ENCODE data around the gene GAS2L1.

GAS2L1 gene

DNA sequence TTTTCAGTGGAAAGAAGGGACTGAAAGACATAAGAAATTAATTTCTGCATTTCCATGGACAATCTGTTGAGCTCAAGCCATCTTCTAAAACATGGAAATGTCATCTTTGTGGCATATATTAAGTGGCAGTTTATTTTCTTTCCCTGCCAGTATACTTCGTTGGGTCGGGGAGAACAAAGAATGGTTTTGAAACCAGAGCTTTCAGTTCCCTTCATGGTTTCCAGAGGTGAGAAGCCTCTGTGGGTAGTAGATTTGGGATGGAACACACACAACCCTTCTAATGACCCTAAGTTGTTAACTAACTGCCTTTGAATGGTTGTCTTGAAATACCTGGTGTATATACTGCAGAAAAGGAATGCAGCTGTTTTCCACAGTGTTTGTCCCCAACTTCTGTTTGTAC is 17.6 kb upstream of the GAS2L1 start:
- H3K79me2 ChIP-seq (ENCODE audit: insufficient read depth, low read length), result peaks cover 87% of the 10 kb centered on the region
- H2AFZ ChIP-seq (ENCODE audit: low read depth, low read length), result no peak overlapping the region
- TF ChIP-seq, protein P1, sequence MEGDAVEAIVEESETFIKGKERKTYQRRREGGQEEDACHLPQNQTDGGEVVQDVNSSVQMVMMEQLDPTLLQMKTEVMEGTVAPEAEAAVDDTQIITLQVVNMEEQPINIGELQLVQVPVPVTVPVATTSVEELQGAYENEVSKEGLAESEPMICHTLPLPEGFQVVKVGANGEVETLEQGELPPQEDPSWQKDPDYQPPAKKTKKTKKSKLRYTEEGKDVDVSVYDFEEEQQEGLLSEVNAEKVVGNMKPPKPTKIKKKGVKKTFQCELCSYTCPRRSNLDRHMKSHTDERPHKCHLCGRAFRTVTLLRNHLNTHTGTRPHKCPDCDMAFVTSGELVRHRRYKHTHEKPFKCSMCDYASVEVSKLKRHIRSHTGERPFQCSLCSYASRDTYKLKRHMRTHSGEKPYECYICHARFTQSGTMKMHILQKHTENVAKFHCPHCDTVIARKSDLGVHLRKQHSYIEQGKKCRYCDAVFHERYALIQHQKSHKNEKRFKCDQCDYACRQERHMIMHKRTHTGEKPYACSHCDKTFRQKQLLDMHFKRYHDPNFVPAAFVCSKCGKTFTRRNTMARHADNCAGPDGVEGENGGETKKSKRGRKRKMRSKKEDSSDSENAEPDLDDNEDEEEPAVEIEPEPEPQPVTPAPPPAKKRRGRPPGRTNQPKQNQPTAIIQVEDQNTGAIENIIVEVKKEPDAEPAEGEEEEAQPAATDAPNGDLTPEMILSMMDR (IDR thresholded peaks at IDR 0.05; ENCODE audit: borderline replicate concordance, extremely low read depth, low read length, poor library complexity, severe bottlenecking), result no peak
- no peak for TF ChIP-seq EZH2 (IDR thresholded peaks at IDR 0.05; ENCODE audit: borderline replicate concordance, low read depth, low read length, severe bottlenecking)
- H3K9me3 ChIP-seq (ENCODE audit: insufficient read depth, low read length, severe bottlenecking), result no peaks in the 10 kb centered on the region
- H3K4me3 ChIP-seq (ENCODE audit: low read depth in 1 of 2, low read length in 2 of 2), result no peak overlapping the region
- H4K20me1 ChIP-seq (ENCODE audit: insufficient read depth, low read length), result peaks cover 74% of the 10 kb centered on the region
- H3K4me2 ChIP-seq (ENCODE audit: insufficient read depth, low read length), result no peak overlapping the region
- H3K4me1 ChIP-seq (ENCODE audit: insufficient read depth, low read length), result no peaks in the 10 kb centered on the region
- no peaks in the 10 kb centered on the region for H3K27me3 ChIP-seq (ENCODE audit: insufficient read depth, low read length, poor library complexity)
- H3K27ac ChIP-seq (ENCODE audit: low read length), result no peak overlapping the region
- DNase-seq (no peak), ATAC-seq (ENCODE audit: insufficient read depth, low read depth) (no peak)
- peaks cover 100% of the 10 kb centered on the region for H3K36me3 ChIP-seq (ENCODE audit: insufficient read depth, low read length)
- no peak overlapping the region for H3K9ac ChIP-seq (ENCODE audit: low read depth, low read length)

DNA sequence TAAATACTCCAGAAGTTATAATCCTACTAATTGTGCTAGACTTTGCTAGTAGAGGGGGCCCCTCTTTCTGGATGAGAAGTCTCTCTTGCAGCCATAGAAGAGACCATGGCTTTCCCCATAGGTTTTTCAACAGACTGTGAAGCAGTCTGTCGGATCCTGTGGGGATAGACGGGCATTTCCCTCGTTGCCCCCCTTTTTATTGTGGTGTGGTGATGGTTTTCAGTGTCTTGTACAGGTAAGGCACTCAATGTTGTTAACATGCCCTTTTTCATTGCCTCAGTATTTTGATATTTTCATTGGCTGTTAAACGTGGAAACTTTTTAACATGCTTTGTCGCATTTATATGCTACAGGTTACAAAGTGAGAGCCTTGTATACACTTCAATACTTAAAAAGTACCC is 16.4 kb upstream of the GAS2L1 start:
- Histone ChIP-seq H3K9me3 (ENCODE audit: insufficient read depth, low read length, severe bottlenecking) (no peaks in the 10 kb centered on the region), H3K27me3 (ENCODE audit: insufficient read depth, low read length, poor library complexity) (no peaks in the 10 kb centered on the region), H4K20me1 (ENCODE audit: insufficient read depth, low read length) (peaks cover 63% of the 10 kb centered on the region), H3K9ac (ENCODE audit: low read depth, low read length) (no peak overlapping the region), H3K4me1 (ENCODE audit: insufficient read depth, low read length) (no peaks in the 10 kb centered on the region), H3K79me2 (ENCODE audit: insufficient read depth, low read length) (peaks cover 74% of the 10 kb centered on the region), H2AFZ (ENCODE audit: low read depth, low read length) (no peak overlapping the region), H3K4me3 (ENCODE audit: low read depth in 1 of 2, low read length in 2 of 2) (no peak overlapping the region), H3K36me3 (ENCODE audit: insufficient read depth, low read length) (peaks cover 100% of the 10 kb centered on the region), H3K27ac (ENCODE audit: low read length) (no peak overlapping the region), H3K4me2 (ENCODE audit: insufficient read depth, low read length) (no peak overlapping the region)
- DNase-seq (no peak), ATAC-seq (ENCODE audit: insufficient read depth, low read depth) (no peak)
- TF ChIP-seq EZH2 (IDR thresholded peaks at IDR 0.05; ENCODE audit: borderline replicate concordance, low read depth, low read length, severe bottlenecking), result no peak
- TF ChIP-seq, protein P1 (IDR thresholded peaks at IDR 0.05; ENCODE audit: borderline replicate concordance, extremely low read depth, low read length, poor library complexity, severe bottlenecking), result no peak

DNA sequence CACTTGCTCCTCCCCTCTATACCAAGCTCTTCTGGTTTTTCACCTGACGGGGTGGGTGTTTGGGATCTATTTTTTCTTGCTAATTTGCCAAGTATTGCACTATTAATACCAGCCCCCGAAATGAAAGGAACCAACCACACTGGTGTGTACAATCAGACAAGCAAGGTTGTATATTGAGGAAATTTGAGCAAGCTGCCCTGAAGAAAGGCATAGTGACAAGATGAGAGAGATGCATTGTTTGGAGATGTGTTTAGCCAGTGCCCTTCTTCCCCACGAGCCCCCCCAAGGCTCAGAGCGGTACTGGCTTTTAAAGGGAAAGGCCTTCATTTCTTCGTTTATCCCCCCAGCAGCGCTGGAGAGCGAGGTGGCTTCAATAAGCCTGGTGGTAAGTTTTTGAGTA is 15.2 kb upstream of the GAS2L1 start:
- Histone ChIP-seq H3K79me2 (ENCODE audit: insufficient read depth, low read length) (peaks cover 66% of the 10 kb centered on the region), H3K9me3 (ENCODE audit: insufficient read depth, low read length, severe bottlenecking) (no peaks in the 10 kb centered on the region), H2AFZ (ENCODE audit: low read depth, low read length) (no peak overlapping the region), H4K20me1 (ENCODE audit: insufficient read depth, low read length) (peaks cover 60% of the 10 kb centered on the region), H3K36me3 (ENCODE audit: insufficient read depth, low read length) (peaks cover 100% of the 10 kb centered on the region), H3K4me1 (ENCODE audit: insufficient read depth, low read length) (no peaks in the 10 kb centered on the region), H3K9ac (ENCODE audit: low read depth, low read length) (no peak overlapping the region), H3K27me3 (ENCODE audit: insufficient read depth, low read length, poor library complexity) (no peaks in the 10 kb centered on the region), H3K4me3 (ENCODE audit: low read depth in 1 of 2, low read length in 2 of 2) (no peak overlapping the region), H3K27ac (ENCODE audit: low read length) (no peak overlapping the region), H3K4me2 (ENCODE audit: insufficient read depth, low read length) (no peak overlapping the region)
- DNase-seq (no peak), ATAC-seq (ENCODE audit: insufficient read depth, low read depth) (0 out of 3 replicates have a peak, but pooled peaks have one; percentile 34)
- TF ChIP-seq, protein P1 (IDR thresholded peaks at IDR 0.05; ENCODE audit: borderline replicate concordance, extremely low read depth, low read length, poor library complexity, severe bottlenecking), result no peak
- no peak for TF ChIP-seq EZH2 (IDR thresholded peaks at IDR 0.05; ENCODE audit: borderline replicate concordance, low read depth, low read length, severe bottlenecking)

DNA sequence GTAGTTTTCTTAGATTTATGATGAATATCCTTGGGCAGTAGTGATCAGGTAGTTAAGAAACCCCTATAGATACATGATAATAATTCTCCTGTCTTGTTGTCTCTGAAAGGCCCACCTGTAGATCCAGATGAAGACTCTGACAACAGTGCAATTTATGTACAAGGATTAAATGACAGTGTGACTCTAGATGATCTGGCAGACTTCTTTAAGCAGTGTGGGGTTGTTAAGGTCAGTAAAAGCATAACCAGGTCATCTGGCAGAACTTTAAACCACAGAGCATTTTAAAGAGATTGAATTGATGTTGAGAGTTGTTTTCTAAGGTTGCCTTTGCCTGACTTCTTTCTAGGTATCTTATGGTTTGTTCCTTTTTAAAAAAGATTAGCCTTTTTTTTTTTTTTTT is 14.1 kb upstream of the GAS2L1 start:
- Histone ChIP-seq H3K36me3 (ENCODE audit: insufficient read depth, low read length) (peaks cover 100% of the 10 kb centered on the region), H3K9me3 (ENCODE audit: insufficient read depth, low read length, severe bottlenecking) (no peaks in the 10 kb centered on the region), H2AFZ (ENCODE audit: low read depth, low read length) (no peak overlapping the region), H3K27ac (ENCODE audit: low read length) (no peak overlapping the region), H3K4me3 (ENCODE audit: low read depth in 1 of 2, low read length in 2 of 2) (no peak overlapping the region), H4K20me1 (ENCODE audit: insufficient read depth, low read length) (peaks cover 61% of the 10 kb centered on the region), H3K27me3 (ENCODE audit: insufficient read depth, low read length, poor library complexity) (no peaks in the 10 kb centered on the region), H3K79me2 (ENCODE audit: insufficient read depth, low read length) (peaks cover 55% of the 10 kb centered on the region), H3K4me1 (ENCODE audit: insufficient read depth, low read length) (no peaks in the 10 kb centered on the region), H3K4me2 (ENCODE audit: insufficient read depth, low read length) (no peak overlapping the region), H3K9ac (ENCODE audit: low read depth, low read length) (no peak overlapping the region)
- ATAC-seq (ENCODE audit: insufficient read depth, low read depth) (no peak), DNase-seq (no peak)
- TF ChIP-seq EZH2 (IDR thresholded peaks at IDR 0.05; ENCODE audit: borderline replicate concordance, low read depth, low read length, severe bottlenecking), result no peak
- TF ChIP-seq, protein P1 (IDR thresholded peaks at IDR 0.05; ENCODE audit: borderline replicate concordance, extremely low read depth, low read length, poor library complexity, severe bottlenecking), result no peak

Data from DND-41 (cell line).